HepG2 (cell line): ENCODE measurements around the gene UBR7. TPM values are rescaled to one million over a fixed set of nuclear protein-coding genes. Genes with fewer than 3 reads are reported as not detected.
A peak's percentile ranks its signal among the peaks of the same experiment; 100 is the strongest.

Experiments used
- AGO1 ChIP-seq: fragments of 200-400 bp; formaldehyde crosslinking; IDR thresholded peaks from 2 replicates; pipeline ENCODE4 v1.6.1; 2017; ENCODE audit warnings: mild to moderate bottlenecking, low read depth, low read length, moderate library complexity; ENCODE audit not compliant: poor library complexity, severe bottlenecking
- ARID2 ChIP-seq: sonication (generic); formaldehyde crosslinking; IDR thresholded peaks from 2 replicates; pipeline ENCODE4 v1.8.1; 2022; ENCODE audit warnings: mild to moderate bottlenecking, missing genetic modification reagents, borderline replicate concordance
- ELF3 ChIP-seq: IDR thresholded peaks from 2 replicates; pipeline ENCODE4 v1.6.1; 2016; ENCODE audit warnings: missing genetic modification reagents, missing compliant biosample characterization
- ETV6 ChIP-seq: sonication (generic); formaldehyde crosslinking; conservative IDR thresholded peaks from 2 replicates; pipeline ENCODE4 v1.4.0; 2020; ENCODE audit warnings: missing genetic modification reagents
- KLF9 ChIP-seq: IDR thresholded peaks from 2 replicates; pipeline ENCODE4 v1.6.1; 2016; ENCODE audit warnings: low read depth
- NR2F1 ChIP-seq, 2 experiments: fragments of 450-650 bp in 1 of 2; formaldehyde crosslinking in 1 of 2; IDR thresholded peaks; 2 replicates each; pipeline versions ENCODE4 v1.5.0 to v1.6.1; 2016 to 2020; ENCODE audit warnings: mild to moderate bottlenecking in 1 of 2, missing compliant biosample characterization in 1 of 2, missing genetic modification reagents in 1 of 2, moderate library complexity in 1 of 2
- ONECUT2 ChIP-seq: sonication (generic); formaldehyde crosslinking; IDR thresholded peaks from 2 replicates; pipeline ENCODE4 v1.4.0; 2020; ENCODE audit warnings: missing genetic modification reagents
- SIN3A ChIP-seq: IDR thresholded peaks from 2 replicates; pipeline ENCODE4 v1.6.1; 2011; ENCODE audit warnings: low read depth, mild to moderate bottlenecking, control low read depth, low read length, borderline replicate concordance
- SP5 ChIP-seq: IDR thresholded peaks from 2 replicates; pipeline ENCODE4 v1.6.1; 2016; ENCODE audit warnings: low read depth, borderline replicate concordance
- TBX2 ChIP-seq: sonication (generic); formaldehyde crosslinking; IDR thresholded peaks from 2 replicates; pipeline ENCODE4 v1.5.0; 2020; ENCODE audit warnings: missing genetic modification reagents, mild to moderate bottlenecking, borderline replicate concordance
- USF2 ChIP-seq, 2 experiments: sonication (generic) in 1 of 2; formaldehyde crosslinking in 1 of 2; IDR thresholded peaks; 2 replicates each; pipeline versions ENCODE4 v1.5.1 to v1.6.1; 2011 to 2020; ENCODE audit warnings: borderline replicate concordance in 1 of 2, low read depth in 1 of 2, low read length in 1 of 2, mild to moderate bottlenecking in 1 of 2, missing genetic modification reagents in 1 of 2, moderate library complexity in 1 of 2
- ZNF136 ChIP-seq: sonication (generic); formaldehyde crosslinking; IDR thresholded peaks from 2 replicates; pipeline ENCODE4 v1.8.1; 2022; ENCODE audit warnings: low read depth, mild to moderate bottlenecking, moderate library complexity, missing genetic modification reagents
- ZNF180 ChIP-seq: sonication (generic); formaldehyde crosslinking; IDR thresholded peaks from 2 replicates; pipeline ENCODE4 v1.4.0; 2020; ENCODE audit warnings: low read depth, missing genetic modification reagents, borderline replicate concordance
- ZNF256 ChIP-seq: sonication (generic); formaldehyde crosslinking; conservative IDR thresholded peaks from 2 replicates; pipeline ENCODE4 v1.4.0; 2020; ENCODE audit warnings: missing genetic modification reagents
- ZNF619 ChIP-seq: sonication (generic); formaldehyde crosslinking; IDR thresholded peaks from 2 replicates; pipeline ENCODE4 v1.4.0; 2020; ENCODE audit warnings: mild to moderate bottlenecking, missing genetic modification reagents
- ZNF839 ChIP-seq: sonication (generic); formaldehyde crosslinking; IDR thresholded peaks from 2 replicates; pipeline ENCODE4 v1.4.0; 2020; ENCODE audit warnings: missing genetic modification reagents, mild to moderate bottlenecking, borderline replicate concordance
- ZSCAN20 ChIP-seq: sonication (generic); formaldehyde crosslinking; IDR thresholded peaks from 2 replicates; pipeline ENCODE4 v1.4.0; 2020; ENCODE audit warnings: missing genetic modification reagents, mild to moderate bottlenecking, borderline replicate concordance
- polyA plus RNA-seq, 8 experiments: library from polyadenylated mRNA; depleted of rRNA in 3 of 8; stranded (reverse) in 7 of 8; unstranded in 1 of 8; fragments of >200 nt; fragmentation: Illumina TruSeq in 4 of 8; extraction: Trizol in 4 of 8; gene quantifications; 2 replicates each; pipeline versions ENCODE4 v1.2.1 to v1.2.3, GENCODE V29; 2011 to 2016; ENCODE audit warnings: low read depth in 4 of 8, missing spikeins in 1 of 8, mixed read lengths in 1 of 8; ENCODE audit not compliant: insufficient read depth in 1 of 8
- total RNA-seq, 5 experiments: library from RNA; depleted of rRNA; stranded (reverse); fragments of >200 nt; fragmentation: Illumina TruSeq; extraction: Trizol; gene quantifications; 2 replicates each; pipeline ENCODE4 v1.2.3, GENCODE V29; 2016; ENCODE audit warnings: low read depth in 1 of 5
- TF ChIP-seq, protein P1 (sequence below): sonication (generic); formaldehyde crosslinking; IDR thresholded peaks from 2 replicates; pipeline ENCODE4 v1.5.1; 2020; ENCODE audit warnings: mild to moderate bottlenecking, missing genetic modification reagents
- TF ChIP-seq, protein P2 (sequence below): sonication (generic); formaldehyde crosslinking; IDR thresholded peaks from 2 replicates; pipeline ENCODE4 v1.4.0; 2020; ENCODE audit warnings: missing genetic modification reagents, mild to moderate bottlenecking, borderline replicate concordance

UBR7 gene
- total and polyA plus RNA-seq, 2 of the 13 experiments (the other 11 are each of a cell fraction or from before 2014, with no cell fraction given) = 11.0 to 19.7 TPM

DNA sequence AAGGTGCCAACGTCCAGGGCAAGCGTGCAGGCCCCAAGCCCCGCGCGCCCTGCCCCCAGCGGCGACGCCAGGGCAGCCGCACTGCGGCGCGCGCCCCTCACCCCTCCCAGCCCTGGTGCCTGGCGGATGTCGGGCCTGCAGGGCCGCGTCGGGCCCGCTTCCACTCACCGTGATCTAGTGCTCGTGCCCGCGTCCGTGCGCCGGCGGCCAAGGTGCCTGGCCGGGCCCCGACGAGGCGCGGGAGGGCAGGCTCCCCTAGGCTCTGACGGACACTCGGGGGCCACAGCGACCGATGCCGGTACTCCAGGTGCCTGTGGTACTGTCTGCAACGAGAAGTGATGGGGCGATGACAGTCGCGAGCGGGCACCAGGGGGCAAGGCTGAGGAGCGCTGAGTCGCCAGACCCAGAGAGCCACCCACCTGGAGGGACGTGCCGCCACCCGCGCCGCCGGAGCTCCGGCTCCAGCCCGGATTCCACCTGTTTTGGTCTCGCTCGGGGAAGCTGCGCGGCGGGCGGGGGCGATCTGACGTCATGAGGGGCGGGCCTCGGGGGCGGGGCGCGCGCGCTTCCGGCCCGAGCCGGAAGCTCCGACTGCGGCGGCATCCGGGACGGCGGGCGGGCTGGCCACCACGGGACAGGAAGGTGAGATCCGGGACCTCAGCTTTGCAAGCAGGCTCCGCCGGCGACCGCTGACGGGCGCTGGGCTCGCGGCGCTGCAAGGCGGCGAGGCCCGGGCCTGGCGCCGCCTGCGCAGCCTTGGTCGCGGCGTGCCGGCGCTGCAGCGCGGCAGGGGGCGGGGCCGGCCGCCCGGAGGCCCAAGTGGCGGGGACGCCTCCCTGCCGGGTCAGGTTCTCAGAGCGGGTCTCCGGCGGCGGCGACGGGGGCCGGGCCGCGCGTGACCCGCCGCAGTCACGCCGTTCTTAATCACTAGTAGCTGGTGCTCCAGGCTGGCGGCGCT, 22.4 kb upstream of the UBR7 start, which contains the start of the genes LYSET and MOAP1 (continued):
- TF ChIP-seq USF2 (IDR thresholded peaks at IDR 0.05; ENCODE audit: low read depth, low read length) = no peak
- 0 out of 2 replicates have a peak, but pooled peaks have one; percentile 2 for TF ChIP-seq USF2 (CRISPR knock-in tag; IDR thresholded peaks at IDR 0.05; ENCODE audit: borderline replicate concordance)
- TF ChIP-seq ZNF180 (CRISPR knock-in tag) = no peak
- TF ChIP-seq KLF9 (CRISPR knock-in tag) = no peak
- TF ChIP-seq AGO1 = no peak
- 0 out of 2 replicates have a peak, but pooled peaks have one; percentile 16 for TF ChIP-seq ETV6 (CRISPR knock-in tag)
- TF ChIP-seq TBX2 = peak; percentile 58
- peak; percentile 34; the same call in 1 of the 2 replicates for TF ChIP-seq SP5
- TF ChIP-seq ZNF619 = peak; percentile 85; the same call in 1 of the 2 replicates
- no peak for TF ChIP-seq ONECUT2
- TF ChIP-seq ZNF256 = peak; percentile 86; the same call in 1 of the 2 replicates
- TF ChIP-seq, protein P1, sequence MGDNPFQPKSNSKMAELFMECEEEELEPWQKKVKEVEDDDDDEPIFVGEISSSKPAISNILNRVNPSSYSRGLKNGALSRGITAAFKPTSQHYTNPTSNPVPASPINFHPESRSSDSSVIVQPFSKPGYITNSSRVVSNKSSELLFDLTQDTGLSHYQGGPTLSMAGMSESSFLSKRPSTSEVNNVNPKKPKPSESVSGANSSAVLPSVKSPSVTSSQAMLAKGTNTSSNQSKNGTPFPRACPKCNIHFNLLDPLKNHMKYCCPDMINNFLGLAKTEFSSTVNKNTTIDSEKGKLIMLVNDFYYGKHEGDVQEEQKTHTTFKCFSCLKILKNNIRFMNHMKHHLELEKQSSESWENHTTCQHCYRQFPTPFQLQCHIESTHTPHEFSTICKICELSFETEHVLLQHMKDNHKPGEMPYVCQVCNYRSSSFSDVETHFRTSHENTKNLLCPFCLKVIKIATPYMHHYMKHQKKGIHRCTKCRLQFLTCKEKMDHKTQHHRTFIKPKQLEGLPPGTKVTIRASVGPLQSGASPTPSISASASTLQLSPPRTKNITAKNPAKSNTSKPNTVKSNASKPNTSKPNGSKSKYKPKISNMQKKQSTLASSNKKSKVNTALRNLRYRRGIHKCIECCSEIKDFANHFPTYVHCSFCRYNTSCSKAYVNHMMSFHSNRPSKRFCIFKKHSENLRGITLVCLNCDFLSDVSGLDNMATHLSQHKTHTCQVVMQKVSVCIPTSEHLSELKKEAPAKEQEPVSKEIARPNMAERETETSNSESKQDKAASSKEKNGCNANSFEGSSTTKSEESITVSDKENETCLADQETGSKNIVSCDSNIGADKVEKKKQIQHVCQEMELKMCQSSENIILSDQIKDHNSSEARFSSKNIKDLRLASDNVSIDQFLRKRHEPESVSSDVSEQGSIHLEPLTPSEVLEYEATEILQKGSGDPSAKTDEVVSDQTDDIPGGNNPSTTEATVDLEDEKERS = peak; percentile 70; the same call in 1 of the 2 replicates
- peak; percentile 26; the same call in 1 of the 2 replicates for TF ChIP-seq ELF3 (CRISPR knock-in tag)
- no peak for TF ChIP-seq ARID2 (CRISPR knock-in tag)
- TF ChIP-seq ZSCAN20 (CRISPR knock-in tag) = no peak
- no peak for TF ChIP-seq ZNF136 (CRISPR knock-in tag)
- no peak for TF ChIP-seq NR2F1 (CRISPR knock-in tag; IDR thresholded peaks at IDR 0.05)
- TF ChIP-seq, protein P2, sequence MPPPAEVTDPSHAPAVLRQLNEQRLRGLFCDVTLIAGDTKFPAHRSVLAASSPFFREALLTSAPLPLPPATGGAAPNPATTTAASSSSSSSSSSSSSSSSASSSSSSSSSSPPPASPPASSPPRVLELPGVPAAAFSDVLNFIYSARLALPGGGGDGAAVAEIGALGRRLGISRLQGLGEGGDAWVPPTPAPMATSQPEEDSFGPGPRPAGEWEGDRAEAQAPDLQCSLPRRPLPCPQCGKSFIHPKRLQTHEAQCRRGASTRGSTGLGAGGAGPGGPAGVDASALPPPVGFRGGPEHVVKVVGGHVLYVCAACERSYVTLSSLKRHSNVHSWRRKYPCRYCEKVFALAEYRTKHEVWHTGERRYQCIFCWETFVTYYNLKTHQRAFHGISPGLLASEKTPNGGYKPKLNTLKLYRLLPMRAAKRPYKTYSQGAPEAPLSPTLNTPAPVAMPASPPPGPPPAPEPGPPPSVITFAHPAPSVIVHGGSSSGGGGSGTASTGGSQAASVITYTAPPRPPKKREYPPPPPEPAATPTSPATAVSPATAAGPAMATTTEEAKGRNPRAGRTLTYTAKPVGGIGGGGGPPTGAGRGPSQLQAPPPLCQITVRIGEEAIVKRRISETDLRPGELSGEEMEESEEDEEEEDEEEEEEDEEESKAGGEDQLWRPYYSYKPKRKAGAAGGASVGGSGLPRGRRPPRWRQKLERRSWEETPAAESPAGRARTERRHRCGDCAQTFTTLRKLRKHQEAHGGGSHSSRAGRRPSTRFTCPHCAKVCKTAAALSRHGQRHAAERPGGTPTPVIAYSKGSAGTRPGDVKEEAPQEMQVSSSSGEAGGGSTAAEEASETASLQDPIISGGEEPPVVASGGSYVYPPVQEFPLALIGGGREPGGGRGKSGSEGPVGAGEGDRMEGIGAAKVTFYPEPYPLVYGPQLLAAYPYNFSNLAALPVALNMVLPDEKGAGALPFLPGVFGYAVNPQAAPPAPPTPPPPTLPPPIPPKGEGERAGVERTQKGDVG (CRISPR knock-in tag) = no peak
- no peak for TF ChIP-seq ZNF839
- TF ChIP-seq SIN3A = peak; percentile 37; the same call in 1 of the 2 replicates
